ENCODE data around the gene WDTC1. TPM values are rescaled to one million over a fixed set of nuclear protein-coding genes. Genes with fewer than 3 reads are reported as not detected.

Gene WDTC1
- total RNA-seq, 4 donors from 2014 or later, result 36.0 to 62.5 (median 44.2) TPM

- no peaks in the 10 kb centered on the region for H3K27me3 ChIP-seq
- no peaks in the 10 kb centered on the region for H3K9me3 ChIP-seq
- H3K27ac ChIP-seq, result no peak overlapping the region
- H3K36me3 ChIP-seq, result peaks cover 0 to 9% (median 3%) of the 10 kb centered on the region in 4 donors
- peaks cover 18 to 31% (median 23%) of the 10 kb centered on the region in 4 donors for H3K4me1 ChIP-seq
- TF ChIP-seq CTCF (IDR thresholded peaks at IDR 0.05) (no peak), POLR2AphosphoS5 (IDR thresholded peaks at IDR 0.05) (no peak), POLR2A (IDR thresholded peaks at IDR 0.05) (no peak), EP300 (IDR thresholded peaks at IDR 0.05; ENCODE audit: low read depth) (no peak)
- 92% methylated on average over 2 of the region's 2 CpGs; no CpG with 5 or more reads in 1 of the 2 donors for WGBS, 2 donors (ENCODE audit: low coverage in 1 of 2)
- in situ Hi-C loops (cut with MboI; ENCODE audit: low pct_ligation_motif_present in 1 of 4, low pct_unique_long_range_greater_than_20kb in 1 of 4, low sequenced_read_pairs in 3 of 4) (loop anchor here (5.0 kb wide), 2 partner anchors 85 to 90 kb away; partner anchors contain the start of gene GPR3 (in 3 of the 4)), intact Hi-C loops (cut with DNase I; ENCODE audit: low total_unique reads) (loop anchor here (5.0 kb wide), 1 partner anchor 90 kb away; the partner anchor contains the start of gene GPR3)
- H3K4me3 ChIP-seq, result no peak overlapping the region
- DNase-seq, result no peak
These were observed 68.2 kb downstream of the WDTC1 start for GRCh38 chr1:27302612-27303011.

GRCh38 chr1:27303509-27303908 lies 69.1 kb downstream of the WDTC1 start:
- Histone ChIP-seq H3K9me3 (no peaks in the 10 kb centered on the region), H3K27ac (no peak overlapping the region), H3K27me3 (no peaks in the 10 kb centered on the region), H3K36me3 (peaks cover 0 to under 1% (median 0%) of the 10 kb centered on the region in 4 donors), H3K4me1 (peaks cover 16 to 27% (median 22%) of the 10 kb centered on the region in 4 donors), H3K4me3 (no peak overlapping the region)
- no peak for TF ChIP-seq POLR2AphosphoS5 (IDR thresholded peaks at IDR 0.05)
- TF ChIP-seq POLR2A (IDR thresholded peaks at IDR 0.05), result no peak
- TF ChIP-seq CTCF (IDR thresholded peaks at IDR 0.05), result no peak
- TF ChIP-seq EP300 (IDR thresholded peaks at IDR 0.05; ENCODE audit: low read depth), result no peak
- intact Hi-C loops (cut with DNase I; ENCODE audit: low total_unique reads), result loop anchor here (5.0 kb wide), 1 partner anchor 89 kb away; the partner anchor contains the start of gene GPR3
- WGBS, 2 donors (ENCODE audit: low coverage in 1 of 2), result 96% methylated on average over 15 of the region's 15 CpGs; no CpG with 5 or more reads in 1 of the 2 donors
- no peak for DNase-seq
- in situ Hi-C loops (cut with MboI; ENCODE audit: low pct_ligation_motif_present in 1 of 4, low pct_unique_long_range_greater_than_20kb in 1 of 4, low sequenced_read_pairs in 3 of 4), result loop anchor here (5.0 kb wide), 2 partner anchors 84 to 89 kb away; partner anchors contain the start of gene GPR3 (in 3 of the 4)

GRCh38 chr1:27306071-27306470 lies 71.6 kb downstream of the WDTC1 start:
- Histone ChIP-seq H3K4me1 (peaks cover 0 to 2% (median 2%) of the 10 kb centered on the region in 4 donors), H3K9me3 (no peaks in the 10 kb centered on the region), H3K27me3 (no peaks in the 10 kb centered on the region), H3K36me3 (no peaks in the 10 kb centered on the region), H3K27ac (no peak overlapping the region), H3K4me3 (no peak overlapping the region)
- intact Hi-C loops (cut with DNase I; ENCODE audit: low total_unique reads), result no loop called here
- in situ Hi-C loops (cut with MboI; ENCODE audit: low pct_ligation_motif_present in 1 of 4, low pct_unique_long_range_greater_than_20kb in 1 of 4, low sequenced_read_pairs in 3 of 4), result no loop called here
- no peak for TF ChIP-seq EP300 (IDR thresholded peaks at IDR 0.05; ENCODE audit: low read depth)
- WGBS, 2 donors (ENCODE audit: low coverage in 1 of 2), result 89% methylated on average over 11 of the region's 11 CpGs; no CpG with 5 or more reads in 1 of the 2 donors
- no peak for DNase-seq

GRCh38 chr1:27306892-27307761 lies 72.7 kb downstream of the WDTC1 start:
- no peak overlapping the region for H3K27ac ChIP-seq
- intact Hi-C loops (cut with DNase I; ENCODE audit: low total_unique reads) (no loop called here), in situ Hi-C loops (cut with MboI; ENCODE audit: low pct_ligation_motif_present in 1 of 4, low pct_unique_long_range_greater_than_20kb in 1 of 4, low sequenced_read_pairs in 3 of 4) (no loop called here)
- H3K36me3 ChIP-seq, result no peaks in the 10 kb centered on the region
- H3K4me1 ChIP-seq, result no peaks in the 10 kb centered on the region
- no peaks in the 10 kb centered on the region for H3K9me3 ChIP-seq
- no peak overlapping the region for H3K4me3 ChIP-seq
- TF ChIP-seq EP300 (IDR thresholded peaks at IDR 0.05; ENCODE audit: low read depth) (no peak), POLR2AphosphoS5 (IDR thresholded peaks at IDR 0.05) (no peak), POLR2A (IDR thresholded peaks at IDR 0.05) (no peak), CTCF (IDR thresholded peaks at IDR 0.05) (no peak)
- no peaks in the 10 kb centered on the region for H3K27me3 ChIP-seq
- DNase-seq, result no peak
- 75 to 85% methylated on average over 6 to 11 of the region's 11 CpGs for WGBS, 2 donors (ENCODE audit: low coverage in 1 of 2)
